ENCODE data around the gene ACAD9.
"Not testable (repeated sequence)": the region's sequence is repeated elsewhere in the genome, so short reads cannot be mapped to it uniquely, and the experiment has no call there.

The ACAD9 gene

GRCh38 chr3:128902426-128902825 lies 23.0 kb downstream of the ACAD9 start:
- no peak for DNase-seq

GRCh38 chr3:128903501-128903900 lies 24.1 kb downstream of the ACAD9 start:
- no peak for DNase-seq

GRCh38 chr3:128906031-128906803 lies 26.8 kb downstream of the ACAD9 start:
- DNase-seq, result no peak

GRCh38 chr3:128906804-128907525 lies 27.5 kb downstream of the ACAD9 start:
- DNase-seq, result no peak

GRCh38 chr3:128907706-128908445 lies 28.5 kb downstream of the ACAD9 start:
- no peak for DNase-seq

GRCh38 chr3:128908951-128909350 lies 29.5 kb downstream of the ACAD9 start:
- no peak for DNase-seq

- no peak for DNase-seq
Observed at GRCh38 chr3:128910006-128910405, 30.6 kb downstream of the ACAD9 start.

- no peak for DNase-seq
Observed at GRCh38 chr3:128911911-128912310, 32.5 kb downstream of the ACAD9 start.

GRCh38 chr3:128914966-128915645 lies 35.7 kb downstream of the ACAD9 start:
- no peak for DNase-seq

GRCh38 chr3:128917291-128917690 lies 37.9 kb downstream of the ACAD9 start:
- no peak for DNase-seq

- DNase-seq, result no peak
Observed at GRCh38 chr3:128919988-128920387, 40.6 kb downstream of the ACAD9 start.

- peak; percentile 36 to 61 for DNase-seq
Observed at GRCh38 chr3:128922804-128923459, 43.5 kb downstream of the ACAD9 start.

- no peak for DNase-seq
Observed at GRCh38 chr3:128923576-128923975, 44.2 kb downstream of the ACAD9 start.

- not testable (repeated sequence) for DNase-seq
Observed at GRCh38 chr3:128923986-128924385, 44.6 kb downstream of the ACAD9 start.

GRCh38 chr3:128929364-128929763 lies 49.9 kb downstream of the ACAD9 start:
- no peak for DNase-seq

GRCh38 chr3:128931046-128931445 lies 51.6 kb downstream of the ACAD9 start:
- DNase-seq, result no peak

GRCh38 chr3:128932516-128933212 lies 53.2 kb downstream of the ACAD9 start:
- DNase-seq, result no peak

GRCh38 chr3:128933213-128933921 lies 53.9 kb downstream of the ACAD9 start:
- no peak for DNase-seq

- no peak for DNase-seq
Observed at GRCh38 chr3:128933922-128934253, 54.5 kb downstream of the ACAD9 start.

GRCh38 chr3:128935922-128936321 lies 56.5 kb downstream of the ACAD9 start:
- no peak for DNase-seq

GRCh38 chr3:128936341-128936740 lies 56.9 kb downstream of the ACAD9 start:
- DNase-seq, result no peak
